ENCODE measurements around the gene TUSC2.
"Not testable (repeated sequence)": the region's sequence is repeated elsewhere in the genome, so short reads cannot be mapped to it uniquely, and the experiment has no call there.

The TUSC2 gene

DNA sequence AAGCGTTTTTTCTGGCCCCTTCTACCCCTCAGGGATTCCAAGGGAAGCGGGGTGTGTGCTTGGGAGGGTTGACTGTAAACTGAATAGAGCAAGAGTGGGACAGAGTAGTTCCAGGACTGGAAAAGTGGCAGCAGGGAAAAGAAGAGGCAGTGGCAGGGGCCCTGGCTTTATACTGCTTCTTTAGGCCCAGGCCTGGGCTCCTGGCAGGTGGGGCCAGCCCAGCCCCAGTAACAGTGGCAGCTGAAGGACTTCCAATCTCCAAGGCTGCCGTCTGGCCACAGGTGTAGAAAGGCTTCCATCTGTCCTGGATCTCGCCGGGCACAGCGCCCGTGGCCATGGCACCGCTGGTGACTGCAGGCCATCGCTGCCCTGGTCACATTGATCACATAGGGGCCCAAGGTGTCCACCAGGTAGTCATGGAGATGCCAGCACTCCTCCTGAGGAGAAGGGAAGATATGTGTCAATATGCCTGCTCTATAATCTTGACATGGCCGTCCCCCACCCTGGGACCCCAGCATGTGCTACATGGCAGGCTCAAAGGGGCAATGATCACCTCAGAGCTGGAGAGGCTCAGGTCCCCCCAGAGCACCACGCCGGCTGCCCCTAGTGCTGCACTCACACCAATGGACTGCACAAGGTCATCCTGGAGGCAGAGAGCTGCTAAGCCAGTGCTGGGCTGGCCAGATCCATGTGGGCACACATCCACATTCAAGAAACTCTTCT is 34.8 kb downstream of the TUSC2 start:
- DNase-seq = no peak

DNA sequence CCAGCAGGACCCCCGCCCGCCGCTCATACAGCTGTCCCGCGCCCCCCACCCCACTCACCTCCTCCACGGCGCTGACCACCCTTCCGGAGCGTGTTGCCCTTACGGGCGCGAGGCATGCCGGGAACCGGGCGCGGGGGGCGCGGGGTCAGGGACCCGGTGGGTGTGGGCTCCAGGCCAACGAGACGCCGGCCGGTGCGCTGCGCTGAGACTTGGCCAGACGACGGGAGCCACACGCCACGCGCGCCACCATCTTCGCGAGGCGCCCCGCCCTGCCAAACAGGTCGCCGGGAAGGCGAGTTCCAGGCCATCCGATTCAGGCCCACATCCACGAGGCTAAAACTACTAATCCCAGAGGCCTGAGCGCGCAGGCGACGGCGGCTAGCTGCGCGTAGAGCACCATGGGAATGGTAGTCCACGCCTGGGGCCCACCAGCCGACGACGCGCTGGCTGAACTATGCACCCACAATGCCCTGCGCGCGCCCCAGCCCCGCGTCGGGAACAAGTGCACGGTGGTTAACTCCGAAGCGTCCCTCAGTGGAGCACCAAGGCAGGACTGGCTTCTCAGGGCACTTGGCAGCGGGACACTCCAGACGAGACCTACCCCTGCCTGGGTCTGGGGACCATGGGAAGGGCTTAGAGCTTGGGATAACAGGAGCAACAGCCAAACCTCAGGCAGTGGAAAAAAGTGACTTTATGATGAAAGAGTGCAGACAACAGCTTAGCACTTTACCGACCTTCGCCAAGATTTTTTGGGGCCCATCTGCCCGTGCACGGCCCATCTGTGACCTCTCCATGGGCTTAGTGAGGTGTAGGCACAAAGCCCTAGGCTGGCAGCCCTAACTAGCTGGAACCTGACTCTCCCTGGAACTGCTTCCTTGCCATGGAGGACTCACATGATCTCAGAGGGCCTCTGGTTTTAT is 35.6 kb downstream of the TUSC2 start, which contains the start of gene IFRD2:
IFRD2 (minus strand) TSS at position 271 of the 920 bp plus-strand sequence; CDS start at position 116, 155 bp downstream.
- peak; percentile 97 for DNase-seq

- no peak for DNase-seq
Observed at GRCh38 chr3:50290161-50290641, 37.8 kb downstream of the TUSC2 start.

DNA sequence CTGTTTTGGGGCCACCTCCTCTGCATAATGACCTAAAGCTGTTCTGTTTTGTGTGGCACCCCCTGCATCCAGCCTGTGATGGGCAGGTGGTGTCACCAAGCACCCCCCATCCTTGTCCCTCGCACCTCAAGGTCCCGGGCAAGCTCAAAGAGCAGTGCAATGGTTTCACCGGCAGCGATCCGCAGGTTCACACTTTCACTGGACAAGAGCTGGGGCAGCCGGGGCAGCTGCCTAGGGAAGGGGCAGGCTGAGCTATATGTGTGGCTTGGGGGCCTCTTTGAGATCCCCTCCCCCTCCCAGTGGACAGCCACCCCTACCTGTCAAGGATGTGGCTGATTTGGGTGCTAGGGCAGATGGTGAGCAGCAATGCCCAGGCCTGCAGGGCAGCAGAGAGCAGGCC is 38.9 kb downstream of the TUSC2 start:
- no peak for DNase-seq

DNA sequence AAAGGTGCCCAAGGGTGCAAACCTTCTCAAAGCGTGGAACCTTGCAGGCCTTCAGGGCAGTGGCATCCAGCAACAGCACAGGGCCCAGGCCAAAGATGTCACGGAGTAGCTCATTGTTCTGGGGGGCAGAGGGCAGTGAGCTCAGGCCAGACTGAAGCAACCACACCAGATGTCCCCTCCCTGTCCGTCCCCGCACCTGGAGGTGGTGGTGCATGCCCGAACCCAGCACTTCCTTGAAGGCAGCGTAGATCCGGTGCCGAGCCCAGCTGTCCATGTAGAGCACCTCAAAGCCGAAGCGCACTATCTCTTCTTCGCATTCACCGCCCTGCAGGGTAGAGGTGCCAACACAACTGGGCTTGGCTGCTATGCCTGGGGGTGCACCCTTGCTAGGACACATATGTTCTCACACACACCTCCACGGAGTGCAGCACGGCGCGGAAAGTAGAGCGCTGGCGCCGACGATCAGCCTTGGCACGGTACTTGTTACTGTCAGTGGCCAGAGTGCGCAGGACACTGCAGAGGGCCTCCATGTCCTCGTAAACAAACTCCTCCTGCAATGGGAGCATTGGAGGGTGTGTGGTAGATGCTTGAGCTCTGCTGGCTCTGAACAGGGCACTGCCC is 39.5 kb downstream of the TUSC2 start:
- no peak for DNase-seq

- DNase-seq = no peak
Observed at GRCh38 chr3:50287262-50287661, 40.8 kb downstream of the TUSC2 start.

DNA sequence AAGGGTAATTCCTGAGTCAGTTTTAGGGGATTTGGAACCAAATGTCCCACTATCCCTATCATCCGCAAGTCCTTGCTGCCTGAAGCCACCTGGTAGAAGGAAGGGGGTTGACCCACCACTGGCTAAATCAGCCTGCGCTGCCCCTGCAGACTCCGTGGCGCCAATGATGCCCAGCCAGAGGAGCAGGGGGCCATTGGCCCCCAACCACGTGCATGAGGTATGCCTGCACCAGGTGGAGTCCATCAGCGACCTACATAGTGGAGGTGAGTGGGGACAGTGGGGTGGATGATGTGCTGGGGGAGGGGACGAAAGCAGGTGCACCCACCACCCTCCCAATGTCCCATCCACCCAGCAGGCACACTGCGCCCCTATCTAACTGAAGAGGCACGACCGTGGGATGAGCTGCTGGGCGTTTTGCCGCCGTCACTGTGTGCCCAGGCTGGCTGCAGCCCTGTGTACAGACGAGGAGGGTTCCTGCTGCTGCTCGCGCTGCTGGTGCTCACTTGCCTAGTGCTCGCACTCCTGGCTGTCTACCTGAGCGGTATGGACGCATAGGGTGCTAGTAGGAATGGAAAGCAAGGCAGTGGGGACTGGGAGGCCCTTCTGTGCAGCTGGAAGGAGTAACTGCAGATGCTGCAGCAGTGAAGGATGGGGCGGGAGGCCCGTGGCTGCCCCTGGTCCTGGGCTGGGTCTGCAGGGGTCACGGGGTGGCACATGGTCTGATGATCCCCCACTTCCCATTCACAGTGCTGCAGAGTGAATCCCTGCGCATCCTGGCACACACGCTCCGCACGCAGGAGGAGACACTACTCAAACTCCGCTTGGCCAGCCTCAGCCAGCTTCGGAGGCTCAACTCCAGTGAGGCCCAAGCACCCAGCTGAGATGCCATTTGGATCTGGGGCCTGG is 41.4 kb downstream of the TUSC2 start:
- no peak for DNase-seq

GRCh38 chr3:50284121-50284520 is 43.9 kb downstream of the TUSC2 start:
- not testable (repeated sequence) for DNase-seq

DNA sequence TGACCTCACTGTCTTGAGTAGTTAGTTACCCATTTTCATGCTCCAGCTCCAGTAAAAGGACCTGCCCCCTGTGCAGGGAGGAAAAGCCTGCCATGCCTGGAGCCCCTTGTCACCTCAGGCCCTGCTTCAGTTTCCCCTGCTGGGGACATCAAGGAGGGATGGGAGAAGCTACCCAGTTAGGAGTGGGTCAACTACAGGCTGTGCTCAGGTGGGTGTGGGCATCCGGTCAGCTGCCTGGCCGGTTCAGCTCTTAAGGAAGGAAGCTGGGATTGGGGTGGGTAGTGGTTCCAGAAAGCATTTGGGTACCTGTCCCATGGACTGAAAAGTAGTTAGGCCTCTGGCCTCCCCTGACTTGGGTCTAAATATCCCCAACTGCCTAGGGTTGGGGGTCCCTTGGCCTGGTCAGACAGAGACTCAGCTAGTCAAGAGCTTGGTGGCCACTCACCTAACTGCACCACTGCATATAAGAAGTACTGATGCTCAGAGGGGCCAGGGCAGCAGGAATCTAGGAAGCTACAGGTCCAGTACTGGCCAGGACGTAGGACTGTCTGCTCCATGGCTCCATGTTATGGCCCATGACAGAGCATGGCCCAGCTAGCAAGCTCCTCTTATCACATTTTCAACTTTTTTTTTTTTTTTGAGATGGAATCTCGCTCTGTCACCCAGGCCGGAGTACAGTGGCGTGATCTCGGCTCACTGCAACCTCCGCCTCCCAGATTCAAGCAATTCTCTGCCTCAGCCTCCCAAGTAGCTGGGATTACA is 48.6 kb downstream of the TUSC2 start:
- no peak for DNase-seq

DNA sequence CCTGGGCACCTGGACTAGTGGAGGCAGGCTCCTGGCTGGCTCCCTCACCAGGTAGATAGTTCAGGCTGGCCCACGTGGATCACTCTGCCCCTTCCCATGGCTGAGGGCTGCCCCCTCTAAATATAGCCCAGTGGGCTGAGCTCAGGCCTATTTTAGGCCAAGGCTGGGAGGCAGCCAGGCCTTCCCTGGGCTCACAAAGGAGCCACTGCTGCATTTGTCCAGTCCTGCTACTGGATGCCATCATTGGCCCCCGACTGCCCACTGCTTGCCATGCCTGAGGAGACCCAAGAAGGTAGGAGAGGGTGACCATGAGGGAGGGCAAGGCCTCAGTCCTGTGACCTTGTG is 49.2 kb downstream of the TUSC2 start, which contains the start of gene LSMEM2:
LSMEM2 (plus strand) TSS at position 208 of the 345 bp plus-strand sequence; CDS start at position 235, 27 bp downstream.
- no peak for DNase-seq

- DNase-seq = no peak
Observed at GRCh38 chr3:50278123-50278879, 49.7 kb downstream of the TUSC2 start.

- DNase-seq = no peak
Observed at GRCh38 chr3:50276762-50277101, 51.3 kb downstream of the TUSC2 start.

- DNase-seq = peak; percentile 16
Observed at GRCh38 chr3:50275996-50276761, 51.8 kb downstream of the TUSC2 start.

GRCh38 chr3:50275141-50275995 is 52.7 kb downstream of the TUSC2 start:
- no peak for DNase-seq

All from hematopoietic multipotent progenitor cell treated with erythropoietin and hydrocortisone succinate and interleukin-3 and kit ligand, for 8 days (in vitro differentiated cells).